HepG2 (cell line): ENCODE results near the gene RBFOX1. TPM values are rescaled to one million over a fixed set of nuclear protein-coding genes. Genes with fewer than 3 reads are reported as not detected.

Source experiments
- ATAC-seq: fragments of 200-7000 bp; cut with Tn5 transposase; 3 replicates; pipeline ENCODE4 v1.9.1; 2020; ENCODE audit warnings: mild to moderate bottlenecking, moderate library complexity
- BruUV-seq: library from RNA; stranded (reverse); fragments of 400-500 nt; replicated peaks from 2 replicates; lab custom pipeline; 2021; lab: Mats Ljungman, UMichigan
- CTCF ChIA-PET: fragments of 300-600 bp; formaldehyde crosslinking; extraction: SDS; loops from one replicate; lab custom pipeline; 2021; ENCODE audit warnings: low total read pairs, inconsistent platforms, low intra/inter-chr PET ratio; lab: Yijun Ruan, JAX
- POLR2A ChIA-PET: fragments of 350-600 bp; sonication (Branson Sonifier 250); formaldehyde crosslinking; loops from one replicate; lab custom pipeline; 2020; ENCODE audit warnings: antibody characterized with exemption, inconsistent platforms; lab: Yijun Ruan, JAX
- DNase-seq: peaks from one replicate; pipeline ENCODE4 v3.0.0-alpha.2; 2015; ENCODE audit warnings: low spot score
- FAIRE-seq: peaks from 3 replicates; lab custom pipeline; 2011; peaks lifted over from hg19 to GRCh38; lab: Jason Lieb, UNC
- H2AFZ ChIP-seq: one replicate; pipeline ENCODE4 v1.6.1; 2011; ENCODE audit warnings: low read length, inconsistent platforms
- H3K27ac ChIP-seq: fragments of 300-600 bp; 3 replicates; pipeline ENCODE4 v1.8.0; 2011; ENCODE audit warnings: mixed run types, mild to moderate bottlenecking, mixed read lengths, low read length, inconsistent platforms; ENCODE audit not compliant: insufficient read depth; ENCODE audit errors: extremely low read length
- H3K27me3 ChIP-seq, 2 experiments: fragments of 200-600 bp in 1 of 2; 2 replicates in 1 of 2; 3 replicates in 1 of 2; pipeline versions ENCODE4 v1.6.0 to v1.8.0; 2011; ENCODE audit warnings: low read length in 2 of 2, mild to moderate bottlenecking in 2 of 2, moderate library complexity in 2 of 2, inconsistent platforms in 1 of 2; ENCODE audit not compliant: insufficient read depth in 2 of 2, control insufficient read depth in 1 of 2
- H3K36me3 ChIP-seq, 2 experiments: fragments of 200-600 bp in 1 of 2; replicated peaks in 1 of 2; 2 replicates in 1 of 2; 3 replicates in 1 of 2; pipeline versions ENCODE4 v1.5.1 to v1.8.0; 2011; ENCODE audit warnings: low read length in 2 of 2, inconsistent platforms in 1 of 2; ENCODE audit not compliant: insufficient read depth in 2 of 2, control insufficient read depth in 1 of 2
- H3K4me1 ChIP-seq: 2 replicates; pipeline ENCODE4 v1.5.1; 2012; ENCODE audit warnings: low read length, inconsistent platforms; ENCODE audit not compliant: insufficient read depth
- H3K4me2 ChIP-seq: 2 replicates; pipeline ENCODE4 v1.6.0; 2011; ENCODE audit warnings: low read depth, low read length, inconsistent platforms
- H3K4me3 ChIP-seq, 3 experiments: fragments of 200-600 bp in 1 of 3; sonication (generic), shearing (Covaris generic) in 1 of 3; replicated peaks in 1 of 3; 2 replicates each; pipeline ENCODE4 v1.5.1; 2011 to 2016; ENCODE audit warnings: low read length in 3 of 3, inconsistent platforms in 2 of 3, low read depth in 2 of 3, mild to moderate bottlenecking in 2 of 3, control low read depth in 1 of 3, mixed read lengths in 1 of 3; ENCODE audit not compliant: insufficient read depth in 1 of 3
- H3K79me2 ChIP-seq: one replicate; pipeline ENCODE4 v1.6.1; 2011; ENCODE audit warnings: low read length, inconsistent platforms; ENCODE audit not compliant: insufficient read depth
- H3K9ac ChIP-seq: 2 replicates; pipeline ENCODE4 v1.6.0; 2011; ENCODE audit warnings: mild to moderate bottlenecking, low read depth, low read length, inconsistent platforms; ENCODE audit not compliant: insufficient read depth
- H3K9me3 ChIP-seq: 2 replicates; pipeline ENCODE4 v1.5.1; 2012; ENCODE audit warnings: mild to moderate bottlenecking, low read length
- H4K20me1 ChIP-seq: 2 replicates; pipeline ENCODE4 v1.6.0; 2011; ENCODE audit warnings: inconsistent platforms, mild to moderate bottlenecking, low read length, moderate library complexity; ENCODE audit not compliant: insufficient read depth
- ATF7 ChIP-seq, 2 experiments: fragments of 450-650 bp in 1 of 2; sonication (generic) in 1 of 2; formaldehyde crosslinking in 1 of 2; IDR thresholded peaks; 2 replicates each; pipeline versions ENCODE4 v1.4.0 to v1.6.1; 2016 to 2020; ENCODE audit warnings: antibody characterized with exemption in 1 of 2, mild to moderate bottlenecking in 1 of 2, missing genetic modification reagents in 1 of 2
- CHD2 ChIP-seq: IDR thresholded peaks from 2 replicates; pipeline ENCODE4 v1.6.1; 2011; ENCODE audit warnings: low read depth, low read length, improper control_type of control experiment
- CREB1 ChIP-seq, 2 experiments: fragments of 450-650 bp in 1 of 2; IDR thresholded peaks; 2 replicates each; pipeline ENCODE4 v1.6.1; 2016 to 2017; ENCODE audit warnings: control low read depth in 1 of 2, mild to moderate bottlenecking in 1 of 2, missing compliant biosample characterization in 1 of 2, missing genetic modification characterization in 1 of 2
- GABPA ChIP-seq, 2 experiments: IDR thresholded peaks; 2 replicates each; pipeline ENCODE4 v1.6.1; 2011 to 2016; ENCODE audit warnings: low read depth in 2 of 2, low read length in 1 of 2, missing biosample characterization in 1 of 2, missing genetic modification characterization in 1 of 2
- NBN ChIP-seq: fragments of 450-650 bp; conservative IDR thresholded peaks from 2 replicates; pipeline ENCODE4 v1.6.1; 2017
- NFE2L2 ChIP-seq: fragments of 150-350 bp; IDR thresholded peaks from 2 replicates; pipeline ENCODE4 v1.6.1; 2014; ENCODE audit warnings: low read length
- NFIC ChIP-seq: IDR thresholded peaks from 2 replicates; pipeline ENCODE4 v1.6.1; 2012; ENCODE audit warnings: mild to moderate bottlenecking, low read length, inconsistent platforms
- SRSF1 ChIP-seq: fragments of 200-400 bp; formaldehyde crosslinking; optimal IDR thresholded peaks from 2 replicates; pipeline ENCODE3; 2017; ENCODE audit warnings: mild to moderate bottlenecking, low read depth, low read length, moderate library complexity
- THAP7 ChIP-seq: sonication (generic); formaldehyde crosslinking; IDR thresholded peaks from 2 replicates; pipeline ENCODE4 v1.8.1; 2023; ENCODE audit warnings: mild to moderate bottlenecking, missing genetic modification reagents
- ZBTB4 ChIP-seq: sonication (generic); formaldehyde crosslinking; IDR thresholded peaks from 2 replicates; pipeline ENCODE4 v1.4.0; 2020; ENCODE audit warnings: missing genetic modification reagents, mild to moderate bottlenecking, borderline replicate concordance
- ZNF232 ChIP-seq: sonication (generic); formaldehyde crosslinking; IDR thresholded peaks from 2 replicates; pipeline ENCODE4 v1.4.0; 2020; ENCODE audit warnings: missing genetic modification reagents, borderline replicate concordance
- ZNF335 ChIP-seq: sonication (generic); formaldehyde crosslinking; IDR thresholded peaks from 2 replicates; pipeline ENCODE4 v1.4.0; 2020; ENCODE audit warnings: missing genetic modification reagents
- ZNF530 ChIP-seq: sonication (generic); formaldehyde crosslinking; IDR thresholded peaks from 2 replicates; pipeline ENCODE4 v1.5.0; 2020; ENCODE audit warnings: low read depth, mild to moderate bottlenecking, missing genetic modification reagents
- ZNF570 ChIP-seq: sonication (generic); formaldehyde crosslinking; IDR thresholded peaks from 2 replicates; pipeline ENCODE4 v1.4.0; 2020; ENCODE audit warnings: mild to moderate bottlenecking, missing genetic modification reagents, borderline replicate concordance
- ZNF746 ChIP-seq: sonication (generic); formaldehyde crosslinking; IDR thresholded peaks from 2 replicates; pipeline ENCODE4 v1.8.0; 2022; ENCODE audit warnings: mild to moderate bottlenecking, missing genetic modification reagents
- ZSCAN21 ChIP-seq: sonication (generic); formaldehyde crosslinking; IDR thresholded peaks from 2 replicates; pipeline ENCODE4 v1.8.0; 2022; ENCODE audit warnings: mild to moderate bottlenecking, missing genetic modification reagents, moderate library complexity, borderline replicate concordance
- WGBS: methylation state at CpG from one replicate; pipeline ENCODE4 v1.1.6; 2017; ENCODE audit warnings: low lambda C conversion rate; 5-methylcytosine and 5-hydroxymethylcytosine counted together
- in situ Hi-C: cut with HindIII; loops from 2 replicates; pipeline ENCODE4 v1.10.0; 2017; ENCODE audit warnings: low pct_unique_long_range_greater_than_20kb; ENCODE audit not compliant: extremely low pct_ligation_motif_present
- intact Hi-C: fragments of 100-400 bp; cut with micrococcal nuclease; formaldehyde crosslinking; loops from one replicate; pipeline ENCODE4 v1.10.0; 2022; ENCODE audit not compliant: unreplicated experiment
- polyA plus RNA-seq, 8 experiments: library from polyadenylated mRNA; depleted of rRNA in 3 of 8; stranded (reverse) in 7 of 8; unstranded in 1 of 8; fragments of >200 nt; fragmentation: Illumina TruSeq in 4 of 8; extraction: Trizol in 4 of 8; gene quantifications; 2 replicates each; pipeline versions ENCODE4 v1.2.1 to v1.2.3, GENCODE V29; 2011 to 2016; ENCODE audit warnings: low read depth in 4 of 8, missing spikeins in 1 of 8, mixed read lengths in 1 of 8; ENCODE audit not compliant: insufficient read depth in 1 of 8
- total RNA-seq, 5 experiments: library from RNA; depleted of rRNA; stranded (reverse); fragments of >200 nt; fragmentation: Illumina TruSeq; extraction: Trizol; gene quantifications; 2 replicates each; pipeline ENCODE4 v1.2.3, GENCODE V29; 2016; ENCODE audit warnings: low read depth in 1 of 5

RBFOX1 gene
- total and polyA plus RNA-seq, 2 of the 13 experiments (the other 11 are each of a cell fraction or from before 2014, with no cell fraction given): not detected

DNA sequence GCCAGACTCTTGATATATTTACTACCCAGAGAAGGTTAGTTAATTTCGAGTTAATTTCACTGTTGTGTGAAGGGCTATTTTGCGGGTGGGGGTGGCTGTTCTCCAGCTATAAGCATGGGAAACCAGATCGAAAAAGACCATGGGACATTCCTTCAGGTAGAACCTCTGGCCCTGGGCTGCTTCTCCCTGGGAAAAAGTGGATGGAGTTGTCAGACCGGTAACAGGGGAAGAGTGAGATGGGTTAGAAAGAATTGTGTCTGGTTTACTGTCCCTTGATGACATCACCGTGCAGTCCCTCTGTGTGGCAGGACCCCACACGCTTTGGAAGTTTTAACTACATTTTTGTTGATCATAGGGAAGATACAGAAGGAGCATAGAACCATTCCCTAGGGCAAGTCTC, 296.3 kb downstream of the RBFOX1 start:
- CTCF ChIA-PET: no interaction called here

DNA sequence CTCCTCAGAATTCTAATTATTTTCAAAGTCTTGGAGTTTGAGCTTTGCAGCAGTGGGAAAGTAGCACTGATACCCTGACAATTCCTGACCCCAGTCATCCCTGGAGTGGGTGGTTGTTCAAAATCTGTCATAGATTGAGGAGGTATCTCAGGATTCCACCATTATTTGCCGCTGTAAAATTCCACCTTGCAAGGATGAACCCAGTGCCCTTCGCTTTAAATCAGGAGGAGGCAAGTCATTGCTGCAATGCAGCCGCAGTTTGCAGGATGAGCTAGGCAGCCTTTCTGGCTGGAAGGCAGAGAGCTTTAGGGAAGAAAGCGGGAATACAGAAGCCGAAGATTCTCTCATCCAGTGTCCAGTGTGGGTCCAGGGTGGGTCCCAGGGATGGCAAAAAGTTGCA, 296.9 kb downstream of the RBFOX1 start:
- FAIRE-seq: no peak
- CTCF ChIA-PET: no interaction called here
- Histone ChIP-seq H4K20me1 (no peaks in the 10 kb centered on the region), H3K36me3 (no peaks in the 10 kb centered on the region), H3K9me3 (no peaks in the 10 kb centered on the region), H3K79me2 (no peaks in the 10 kb centered on the region), H3K4me3 (no peak overlapping the region), H2AFZ (no peak overlapping the region), H3K27ac (no peak overlapping the region), H3K4me1 (no peaks in the 10 kb centered on the region), H3K27me3 (peaks cover 0 to 8% of the 10 kb centered on the region in 2 experiments; a peak in 1 of 5 replicates), H3K4me2 (no peak overlapping the region), H3K9ac (no peak overlapping the region)
- in situ Hi-C loops (loop anchor here (10.0 kb wide), 1 partner anchor 65 kb away; no protein-coding TSS in a partner anchor), intact Hi-C loops (no loop called here)
- WGBS: 35% methylated on average over 5 of the region's 5 CpGs
- DNase-seq: no peak
- POLR2A ChIA-PET: no interaction called here
- no peak for ATAC-seq
- no TSS peak for BruUV-seq
- TF ChIP-seq NFE2L2: no peak
- no peak for TF ChIP-seq ZNF232 (CRISPR knock-in tag)
- TF ChIP-seq ZSCAN21: no peak
- TF ChIP-seq NFIC: no peak
- TF ChIP-seq CHD2: no peak
- no peak for TF ChIP-seq NBN
- no peak for TF ChIP-seq ZNF335 (CRISPR knock-in tag)
- TF ChIP-seq GABPA (IDR thresholded peaks at IDR 0.05; ENCODE audit: low read depth, low read length): no peak
- TF ChIP-seq GABPA (CRISPR knock-in tag; IDR thresholded peaks at IDR 0.05; ENCODE audit: low read depth): no peak
- no peak for TF ChIP-seq THAP7
- no peak for TF ChIP-seq ZBTB4 (CRISPR knock-in tag)
- no peak for TF ChIP-seq ZNF530 (CRISPR knock-in tag)
- TF ChIP-seq ZNF570 (CRISPR knock-in tag): no peak
- TF ChIP-seq ZNF746 (CRISPR knock-in tag): no peak

More for the DNA sequence above, 296.3 kb downstream of the RBFOX1 start:
- H3K9ac ChIP-seq: no peak overlapping the region
- in situ Hi-C loops (loop anchor here (10.0 kb wide), 1 partner anchor 64 kb away; no protein-coding TSS in a partner anchor), intact Hi-C loops (no loop called here)
- POLR2A ChIA-PET: no interaction called here
- WGBS: 9% methylated on average over 6 of the region's 6 CpGs
- FAIRE-seq (no peak), ATAC-seq (no peak), DNase-seq (no peak)
- no peak overlapping the region for H3K27ac ChIP-seq
- H3K9me3 ChIP-seq: no peaks in the 10 kb centered on the region
- peaks cover 0 to 10% of the 10 kb centered on the region in 2 experiments; a peak in 1 of 5 replicates for H3K27me3 ChIP-seq
- H4K20me1 ChIP-seq: no peaks in the 10 kb centered on the region
- H3K36me3 ChIP-seq: no peaks in the 10 kb centered on the region
- H3K4me3 ChIP-seq: no peak overlapping the region
- TF ChIP-seq SRSF1 (no peak), CREB1 (IDR thresholded peaks at IDR 0.05) (peak; percentile 37; the same call in 1 of the 2 replicates), CREB1 (CRISPR knock-in tag; IDR thresholded peaks at IDR 0.05) (no peak), ATF7 (IDR thresholded peaks at IDR 0.05) (peak; percentile 49; the same call in 1 of the 2 replicates), ATF7 (CRISPR knock-in tag; IDR thresholded peaks at IDR 0.05) (no peak)
- H3K79me2 ChIP-seq: no peaks in the 10 kb centered on the region
- no peaks in the 10 kb centered on the region for H3K4me1 ChIP-seq
- H2AFZ ChIP-seq: no peak overlapping the region
- H3K4me2 ChIP-seq: no peak overlapping the region
- no TSS peak for BruUV-seq
